ENCODE data around the gene ESRP2.

ESRP2 gene

GRCh38 chr16:68242085-68242484 is 6.2 kb upstream of the ESRP2 start:
- TF ChIP-seq USF1 (IDR thresholded peaks at IDR 0.05): no peak
- TF ChIP-seq ZBTB7A (IDR thresholded peaks at IDR 0.05; ENCODE audit: low read depth): no peak

- TF ChIP-seq REST (IDR thresholded peaks at IDR 0.05; ENCODE audit: low read depth): no peak
- no peak for TF ChIP-seq YY1 (IDR thresholded peaks at IDR 0.05; ENCODE audit: low read depth)
- no peak for TF ChIP-seq ZBTB7A (IDR thresholded peaks at IDR 0.05; ENCODE audit: low read depth)
- no peak for TF ChIP-seq CREB1 (IDR thresholded peaks at IDR 0.05; ENCODE audit: low read depth)
- TF ChIP-seq RAD21 (IDR thresholded peaks at IDR 0.05; ENCODE audit: low read depth): no peak
- TF ChIP-seq USF1 (IDR thresholded peaks at IDR 0.05): no peak
- TF ChIP-seq CEBPB (IDR thresholded peaks at IDR 0.05): no peak; the same call in 1 of the 2 replicates
- no peak for TF ChIP-seq TEAD4 (IDR thresholded peaks at IDR 0.05)
- no peak; the same call in 1 of the 2 replicates for TF ChIP-seq MAX (IDR thresholded peaks at IDR 0.05)
- no peak for TF ChIP-seq EGR1 (IDR thresholded peaks at IDR 0.05)
- TF ChIP-seq TCF12 (IDR thresholded peaks at IDR 0.05; ENCODE audit: low read depth): no peak
- no peak for TF ChIP-seq EP300 (IDR thresholded peaks at IDR 0.05; ENCODE audit: borderline replicate concordance)
- no peak for TF ChIP-seq TAF1 (IDR thresholded peaks at IDR 0.05; ENCODE audit: low read depth)
- no peak for TF ChIP-seq FOXM1 (IDR thresholded peaks at IDR 0.05; ENCODE audit: borderline replicate concordance, low read depth)
- no peak for TF ChIP-seq NFIC (IDR thresholded peaks at IDR 0.05)
These were observed 2.1 kb upstream of the ESRP2 start for GRCh38 chr16:68238029-68238345.

GRCh38 chr16:68237243-68238028 is 1.5 kb upstream of the ESRP2 start:
- TF ChIP-seq NFIC (IDR thresholded peaks at IDR 0.05) (no peak), FOXM1 (IDR thresholded peaks at IDR 0.05; ENCODE audit: borderline replicate concordance, low read depth) (0 out of 2 replicates have a peak, but pooled peaks have one; percentile 15), MAX (IDR thresholded peaks at IDR 0.05) (peak; percentile 78; the same call in 1 of the 2 replicates), ZBTB7A (IDR thresholded peaks at IDR 0.05; ENCODE audit: low read depth) (peak; percentile 30; the same call in 1 of the 2 replicates), CEBPB (IDR thresholded peaks at IDR 0.05) (peak; percentile 3; the same call in 1 of the 2 replicates), TAF1 (IDR thresholded peaks at IDR 0.05; ENCODE audit: low read depth) (peak; percentile 84), TEAD4 (IDR thresholded peaks at IDR 0.05) (peak; percentile 100), EGR1 (IDR thresholded peaks at IDR 0.05) (peak; percentile 45), TCF12 (IDR thresholded peaks at IDR 0.05; ENCODE audit: low read depth) (peak; percentile 76), YY1 (IDR thresholded peaks at IDR 0.05; ENCODE audit: low read depth) (no peak), USF1 (IDR thresholded peaks at IDR 0.05) (no peak; the same call in 1 of the 2 replicates), REST (IDR thresholded peaks at IDR 0.05; ENCODE audit: low read depth) (no peak), CREB1 (IDR thresholded peaks at IDR 0.05; ENCODE audit: low read depth) (no peak), EP300 (IDR thresholded peaks at IDR 0.05; ENCODE audit: borderline replicate concordance) (no peak), RAD21 (IDR thresholded peaks at IDR 0.05; ENCODE audit: low read depth) (no peak)

GRCh38 chr16:68236826-68237242 is 907 bp upstream of the ESRP2 start:
- no peak for TF ChIP-seq TEAD4 (IDR thresholded peaks at IDR 0.05)
- no peak for TF ChIP-seq CEBPB (IDR thresholded peaks at IDR 0.05)
- no peak for TF ChIP-seq ZBTB7A (IDR thresholded peaks at IDR 0.05; ENCODE audit: low read depth)
- no peak for TF ChIP-seq MAX (IDR thresholded peaks at IDR 0.05)
- TF ChIP-seq REST (IDR thresholded peaks at IDR 0.05; ENCODE audit: low read depth): no peak
- TF ChIP-seq YY1 (IDR thresholded peaks at IDR 0.05; ENCODE audit: low read depth): no peak
- TF ChIP-seq USF1 (IDR thresholded peaks at IDR 0.05): no peak
- no peak for TF ChIP-seq CREB1 (IDR thresholded peaks at IDR 0.05; ENCODE audit: low read depth)
- no peak for TF ChIP-seq FOXM1 (IDR thresholded peaks at IDR 0.05; ENCODE audit: borderline replicate concordance, low read depth)
- no peak for TF ChIP-seq EGR1 (IDR thresholded peaks at IDR 0.05)
- no peak for TF ChIP-seq TCF12 (IDR thresholded peaks at IDR 0.05; ENCODE audit: low read depth)

Data from Ishikawa (cell line).